Measurements from ENCODE around the gene VNN1. TPM values are rescaled to one million over a fixed set of nuclear protein-coding genes. Genes with fewer than 3 reads are reported as not detected.
"Not testable (repeated sequence)": the region's sequence is repeated elsewhere in the genome, so short reads cannot be mapped to it uniquely, and the experiment has no call there.

The VNN1 gene
- total and polyA plus RNA-seq, 8 donors = 0.25 to 10.0 (median 0.49) TPM

GRCh38 chr6:132651062-132651461 is 62.8 kb downstream of the VNN1 start:
- Histone ChIP-seq H3K4me1 (peaks cover 0 to 10% of the 10 kb centered on the region in 2 donors), H3K27me3 (no peaks in the 10 kb centered on the region), H3K36me3 (no peaks in the 10 kb centered on the region), H3K27ac (peak overlapping the region in 1 of 2 donors; percentile 70), H3K4me3 (no peak overlapping the region), H3K9me3 (no peaks in the 10 kb centered on the region)
- intact Hi-C loops (cut with DNase I) = no loop called here
- DNase-seq (no peak), ATAC-seq (peak; percentile 60)
- TF ChIP-seq, protein P1, sequence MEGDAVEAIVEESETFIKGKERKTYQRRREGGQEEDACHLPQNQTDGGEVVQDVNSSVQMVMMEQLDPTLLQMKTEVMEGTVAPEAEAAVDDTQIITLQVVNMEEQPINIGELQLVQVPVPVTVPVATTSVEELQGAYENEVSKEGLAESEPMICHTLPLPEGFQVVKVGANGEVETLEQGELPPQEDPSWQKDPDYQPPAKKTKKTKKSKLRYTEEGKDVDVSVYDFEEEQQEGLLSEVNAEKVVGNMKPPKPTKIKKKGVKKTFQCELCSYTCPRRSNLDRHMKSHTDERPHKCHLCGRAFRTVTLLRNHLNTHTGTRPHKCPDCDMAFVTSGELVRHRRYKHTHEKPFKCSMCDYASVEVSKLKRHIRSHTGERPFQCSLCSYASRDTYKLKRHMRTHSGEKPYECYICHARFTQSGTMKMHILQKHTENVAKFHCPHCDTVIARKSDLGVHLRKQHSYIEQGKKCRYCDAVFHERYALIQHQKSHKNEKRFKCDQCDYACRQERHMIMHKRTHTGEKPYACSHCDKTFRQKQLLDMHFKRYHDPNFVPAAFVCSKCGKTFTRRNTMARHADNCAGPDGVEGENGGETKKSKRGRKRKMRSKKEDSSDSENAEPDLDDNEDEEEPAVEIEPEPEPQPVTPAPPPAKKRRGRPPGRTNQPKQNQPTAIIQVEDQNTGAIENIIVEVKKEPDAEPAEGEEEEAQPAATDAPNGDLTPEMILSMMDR (IDR thresholded peaks at IDR 0.05) = no peak

DNA sequence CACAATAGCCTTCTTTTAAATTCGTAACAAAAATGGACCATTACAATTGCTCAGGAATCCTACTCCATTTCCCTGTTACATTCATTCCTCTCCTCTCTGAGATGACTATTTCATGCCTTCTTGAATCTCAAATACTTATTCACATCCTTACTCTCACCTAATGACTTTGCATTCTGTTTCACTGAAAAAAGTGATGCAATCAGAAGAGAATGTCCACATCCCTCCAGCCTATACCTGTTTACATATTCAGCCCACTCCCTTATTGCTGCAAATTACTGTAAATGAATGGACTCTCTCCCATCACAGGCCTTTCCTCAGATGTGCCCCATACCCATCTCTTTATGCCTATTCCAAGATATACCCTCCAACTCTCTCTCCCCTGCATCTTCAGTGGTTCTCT is 63.4 kb downstream of the VNN1 start:
- Histone ChIP-seq H3K4me3 (no peak overlapping the region), H3K9me3 (no peaks in the 10 kb centered on the region), H3K27me3 (no peaks in the 10 kb centered on the region), H3K27ac (peak overlapping the region in 1 of 2 donors; percentile 70), H3K4me1 (peaks cover 0 to 10% of the 10 kb centered on the region in 2 donors), H3K36me3 (no peaks in the 10 kb centered on the region)
- no peak for DNase-seq
- TF ChIP-seq, protein P1 (IDR thresholded peaks at IDR 0.05) = no peak
- ATAC-seq = no peak
- intact Hi-C loops (cut with DNase I) = no loop called here

DNA sequence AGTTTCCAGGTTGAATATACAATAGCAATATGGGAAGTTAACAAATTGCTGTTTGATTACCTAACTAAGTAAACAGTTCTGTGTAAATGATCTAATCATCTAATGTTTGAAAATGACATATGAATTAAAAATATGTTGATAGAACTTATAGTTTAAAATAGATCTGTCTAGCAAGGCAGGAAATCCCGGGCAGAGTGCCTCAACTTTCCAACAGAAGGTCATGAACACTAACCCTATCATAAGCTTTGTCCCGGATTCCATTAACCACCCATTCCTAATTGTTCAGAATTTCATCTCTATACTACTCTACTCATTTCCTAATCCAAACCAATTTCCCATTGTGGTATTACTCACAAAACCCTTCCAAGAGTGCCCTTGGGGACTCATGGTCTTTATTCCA is 65.0 kb downstream of the VNN1 start:
- TF ChIP-seq, protein P1 (IDR thresholded peaks at IDR 0.05) = no peak
- Histone ChIP-seq H3K27me3 (no peaks in the 10 kb centered on the region), H3K27ac (peak overlapping the region in 1 of 2 donors; percentile 70), H3K36me3 (no peaks in the 10 kb centered on the region), H3K4me1 (peaks cover 0 to 10% of the 10 kb centered on the region in 2 donors), H3K9me3 (no peaks in the 10 kb centered on the region), H3K4me3 (no peak overlapping the region)
- DNase-seq (no peak), ATAC-seq (no peak)
- intact Hi-C loops (cut with DNase I) = no loop called here

GRCh38 chr6:132648356-132648755 is 65.5 kb downstream of the VNN1 start:
- intact Hi-C loops (cut with DNase I) = no loop called here
- DNase-seq (no peak), ATAC-seq (no peak)
- no peak overlapping the region for H3K4me3 ChIP-seq
- H3K27ac ChIP-seq = peak overlapping the region in 1 of 2 donors; percentile 70
- TF ChIP-seq, protein P1 (IDR thresholded peaks at IDR 0.05) = no peak
- peaks cover 0 to 10% of the 10 kb centered on the region in 2 donors for H3K4me1 ChIP-seq
- no peaks in the 10 kb centered on the region for H3K36me3 ChIP-seq
- no peaks in the 10 kb centered on the region for H3K9me3 ChIP-seq
- no peaks in the 10 kb centered on the region for H3K27me3 ChIP-seq

DNA sequence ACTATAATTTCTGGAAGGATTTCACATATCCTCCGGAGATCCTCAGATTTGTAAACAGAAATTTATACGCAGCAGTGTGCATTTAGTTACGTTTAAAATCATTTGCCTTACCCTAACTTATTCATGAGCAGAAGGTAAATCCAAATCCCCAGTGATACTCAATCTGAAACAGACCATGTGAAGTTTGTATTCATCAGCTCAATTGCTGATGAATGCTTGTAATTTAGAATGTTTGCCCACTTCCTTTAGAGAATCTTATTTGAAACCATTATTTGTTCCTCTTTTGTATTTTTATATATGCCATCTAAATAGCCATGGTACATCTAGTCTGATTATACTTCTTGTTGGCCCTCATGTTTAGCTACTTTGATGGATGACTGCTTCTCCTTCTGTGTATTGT is 70.3 kb downstream of the VNN1 start:
- no peak overlapping the region for H3K27ac ChIP-seq
- intact Hi-C loops (cut with DNase I) = no loop called here

DNA sequence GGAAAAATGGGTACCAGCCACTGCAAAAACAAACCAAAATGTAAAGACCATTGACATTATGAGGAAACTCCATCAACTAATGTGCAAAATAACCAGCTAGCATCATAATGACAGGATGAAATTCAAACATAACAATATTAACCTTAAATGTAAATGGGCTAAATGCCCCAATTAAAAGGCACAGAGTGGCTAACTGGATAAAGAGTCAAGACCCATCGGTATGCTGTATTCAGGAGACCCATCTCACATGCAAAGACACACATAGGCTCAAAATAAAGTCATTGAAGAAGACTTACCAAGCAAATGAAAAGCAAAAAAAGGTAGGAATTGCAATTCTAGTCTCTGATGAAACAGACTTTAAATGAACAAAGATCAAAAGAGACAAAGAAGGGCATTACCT is 76.7 kb downstream of the VNN1 start:
- H3K9me3 ChIP-seq; intact Hi-C loops (cut with DNase I); H3K4me3 ChIP-seq; H3K36me3 ChIP-seq; H3K27ac ChIP-seq; DNase-seq; ATAC-seq; H3K4me1 ChIP-seq: not testable (repeated sequence)
- peaks cover 0 to 16% of the 10 kb centered on the region in 2 donors for H3K27me3 ChIP-seq

More for the DNA sequence above, 70.3 kb downstream of the VNN1 start:
- Histone ChIP-seq H3K4me1 (peaks cover 0 to 6% of the 10 kb centered on the region in 2 donors), H3K9me3 (no peaks in the 10 kb centered on the region), H3K36me3 (no peaks in the 10 kb centered on the region), H3K4me3 (no peak overlapping the region), H3K27me3 (no peaks in the 10 kb centered on the region)
- ATAC-seq (no peak), DNase-seq (no peak)
- TF ChIP-seq, protein P1 (IDR thresholded peaks at IDR 0.05) = no peak

DNA sequence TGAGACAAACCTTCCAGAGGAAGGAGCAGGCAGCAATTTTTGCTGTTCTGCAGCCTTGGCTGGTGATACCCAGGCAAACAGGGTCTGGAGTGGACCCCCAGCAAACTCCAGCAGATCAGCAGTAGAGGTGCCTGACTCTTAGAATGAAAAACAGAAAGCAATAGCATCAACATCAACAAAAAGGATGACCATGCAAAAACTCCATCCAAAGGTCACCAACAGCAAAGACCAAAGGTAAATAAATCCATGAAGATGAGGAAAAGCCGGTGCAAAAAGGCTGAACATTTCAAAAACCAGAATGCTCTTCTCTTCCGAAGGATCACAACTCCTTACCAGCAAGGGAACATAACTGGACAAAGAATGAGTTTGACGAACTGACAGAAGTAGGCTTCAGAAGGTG is 77.9 kb downstream of the VNN1 start:
- ATAC-seq; H3K4me3 ChIP-seq; H3K27ac ChIP-seq; intact Hi-C loops (cut with DNase I); H3K36me3 ChIP-seq; DNase-seq; H3K9me3 ChIP-seq; H3K4me1 ChIP-seq: not testable (repeated sequence)
- peaks cover 0 to 16% of the 10 kb centered on the region in 2 donors for H3K27me3 ChIP-seq

- H3K36me3 ChIP-seq; DNase-seq; intact Hi-C loops (cut with DNase I); H3K9me3 ChIP-seq; H3K4me1 ChIP-seq; ATAC-seq; H3K4me3 ChIP-seq; H3K27ac ChIP-seq: not testable (repeated sequence)
- peaks cover 0 to 16% of the 10 kb centered on the region in 2 donors for H3K27me3 ChIP-seq
Observed at GRCh38 chr6:132635288-132635687, 78.6 kb downstream of the VNN1 start.

Data from left lung (tissue), 10 donors.